ENCODE measurements around the gene TP53.

The TP53 gene

GRCh38 chr17:7701681-7702080 is 14.4 kb upstream of the TP53 start:
- TF ChIP-seq GATA2 (IDR thresholded peaks at IDR 0.05; ENCODE audit: low read depth, low read length) (no peak), GATA3 (IDR thresholded peaks at IDR 0.05; ENCODE audit: low read depth, low read length) (no peak)

- TF ChIP-seq GATA3 (IDR thresholded peaks at IDR 0.05; ENCODE audit: low read depth, low read length) (no peak), GATA2 (IDR thresholded peaks at IDR 0.05; ENCODE audit: low read depth, low read length) (no peak)
Observed at GRCh38 chr17:7700510-7700909, 13.2 kb upstream of the TP53 start.

GRCh38 chr17:7697828-7698588 is 10.7 kb upstream of the TP53 start:
- TF ChIP-seq GATA3 (IDR thresholded peaks at IDR 0.05; ENCODE audit: low read depth, low read length) = no peak
- no peak for TF ChIP-seq GATA2 (IDR thresholded peaks at IDR 0.05; ENCODE audit: low read depth, low read length)

- TF ChIP-seq GATA3 (IDR thresholded peaks at IDR 0.05; ENCODE audit: low read depth, low read length) = no peak
- no peak for TF ChIP-seq GATA2 (IDR thresholded peaks at IDR 0.05; ENCODE audit: low read depth, low read length)
Observed at GRCh38 chr17:7695586-7695985, 8.3 kb upstream of the TP53 start.

- TF ChIP-seq GATA2 (IDR thresholded peaks at IDR 0.05; ENCODE audit: low read depth, low read length) (no peak), GATA3 (IDR thresholded peaks at IDR 0.05; ENCODE audit: low read depth, low read length) (no peak)
Observed at GRCh38 chr17:7688808-7689316, 1.6 kb upstream of the TP53 start.

GRCh38 chr17:7687908-7688807 is 868 bp upstream of the TP53 start, which contains the start of gene WRAP53:
Gene WRAP53 (plus strand): TSS chr17:7688477. CDS start chr17:7688649, 172 bp downstream.
- TF ChIP-seq GATA2 (IDR thresholded peaks at IDR 0.05; ENCODE audit: low read depth, low read length) = no peak
- no peak for TF ChIP-seq GATA3 (IDR thresholded peaks at IDR 0.05; ENCODE audit: low read depth, low read length)

GRCh38 chr17:7686222-7687071 is 843 bp downstream of the TP53 start:
- TF ChIP-seq GATA2 (IDR thresholded peaks at IDR 0.05; ENCODE audit: low read depth, low read length) (no peak), GATA3 (IDR thresholded peaks at IDR 0.05; ENCODE audit: low read depth, low read length) (no peak)

GRCh38 chr17:7685533-7686221 is 1.6 kb downstream of the TP53 start:
- TF ChIP-seq GATA3 (IDR thresholded peaks at IDR 0.05; ENCODE audit: low read depth, low read length) = no peak
- no peak; the same call in 1 of the 2 replicates for TF ChIP-seq GATA2 (IDR thresholded peaks at IDR 0.05; ENCODE audit: low read depth, low read length)

GRCh38 chr17:7684851-7685532 is 2.3 kb downstream of the TP53 start:
- no peak for TF ChIP-seq GATA3 (IDR thresholded peaks at IDR 0.05; ENCODE audit: low read depth, low read length)
- TF ChIP-seq GATA2 (IDR thresholded peaks at IDR 0.05; ENCODE audit: low read depth, low read length) = no peak

- TF ChIP-seq GATA2 (IDR thresholded peaks at IDR 0.05; ENCODE audit: low read depth, low read length) = no peak
- TF ChIP-seq GATA3 (IDR thresholded peaks at IDR 0.05; ENCODE audit: low read depth, low read length) = no peak
Observed at GRCh38 chr17:7677388-7678067, 9.8 kb downstream of the TP53 start.

GRCh38 chr17:7676533-7676932 is 10.8 kb downstream of the TP53 start:
- TF ChIP-seq GATA3 (IDR thresholded peaks at IDR 0.05; ENCODE audit: low read depth, low read length) = no peak
- TF ChIP-seq GATA2 (IDR thresholded peaks at IDR 0.05; ENCODE audit: low read depth, low read length) = no peak

GRCh38 chr17:7674934-7675333 is 12.4 kb downstream of the TP53 start:
- TF ChIP-seq GATA2 (IDR thresholded peaks at IDR 0.05; ENCODE audit: low read depth, low read length) (no peak), GATA3 (IDR thresholded peaks at IDR 0.05; ENCODE audit: low read depth, low read length) (no peak)
